Measurements from ENCODE around the gene KRT10.
"Not testable (repeated sequence)": the region's sequence is repeated elsewhere in the genome, so short reads cannot be mapped to it uniquely, and the experiment has no call there.

KRT10 gene

GRCh38 chr17:40822132-40822812, at the start of gene KRT10:
Gene KRT10 (minus strand): TSS chr17:40822614. CDS start chr17:40822585, 29 bp downstream.
- DNase-seq: no peak

GRCh38 chr17:40871316-40871715, 48.9 kb upstream of the KRT10 start:
- no peak for DNase-seq

- no peak for DNase-seq
Measured at GRCh38 chr17:40870136-40870535, 47.7 kb upstream of the KRT10 start.

- DNase-seq: no peak
Measured at GRCh38 chr17:40866838-40867237, 44.4 kb upstream of the KRT10 start, which contains the start of gene KRT12. Gene KRT12 (minus strand): TSS chr17:40867223. CDS start chr17:40867186, 37 bp downstream.

- DNase-seq: no peak
Measured at GRCh38 chr17:40864661-40865390, 42.4 kb upstream of the KRT10 start.

DNA sequence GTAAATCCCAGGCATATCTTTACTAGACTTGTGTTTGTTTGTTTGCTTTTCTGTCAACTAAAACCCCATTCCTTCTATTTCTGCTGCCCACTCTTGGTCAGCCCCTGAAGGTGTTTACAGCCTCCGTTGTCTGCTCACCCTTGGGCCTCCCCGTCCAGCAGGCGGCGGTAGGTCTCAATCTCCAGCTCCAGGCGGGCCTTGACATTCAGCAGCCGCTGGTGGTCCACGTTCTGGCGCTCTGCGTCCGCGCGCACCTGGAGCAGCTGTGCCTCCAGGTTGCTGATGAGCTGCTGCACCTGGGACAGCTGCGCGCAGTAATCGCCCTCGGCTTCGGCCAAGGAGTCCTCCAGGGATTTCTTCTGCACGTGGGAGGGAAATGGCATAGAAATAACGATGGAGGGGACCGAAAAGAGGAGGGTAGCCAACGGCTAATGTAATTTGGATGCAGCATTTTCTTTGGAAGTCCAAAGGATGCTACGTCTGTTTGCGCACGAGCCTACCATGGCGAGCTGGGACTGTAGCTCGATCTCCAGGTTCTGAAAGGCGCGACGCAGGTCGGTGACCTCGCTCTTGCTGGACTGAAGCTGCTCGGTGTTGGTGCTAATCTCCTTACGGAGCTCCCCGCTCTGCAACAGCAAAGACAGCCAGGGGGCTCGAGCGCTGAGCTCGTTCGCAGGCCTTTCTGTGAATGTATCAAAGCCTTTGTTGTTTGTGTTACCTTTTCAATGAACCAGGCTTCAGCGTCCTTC, 40.7 kb upstream of the KRT10 start:
- no peak for DNase-seq

- no peak for DNase-seq
Measured at GRCh38 chr17:40859536-40859935, 37.1 kb upstream of the KRT10 start.

- DNase-seq: not testable (repeated sequence)
Measured at GRCh38 chr17:40858667-40859066, 36.3 kb upstream of the KRT10 start.

GRCh38 chr17:40857535-40857934, 35.1 kb upstream of the KRT10 start:
- DNase-seq: no peak

DNA sequence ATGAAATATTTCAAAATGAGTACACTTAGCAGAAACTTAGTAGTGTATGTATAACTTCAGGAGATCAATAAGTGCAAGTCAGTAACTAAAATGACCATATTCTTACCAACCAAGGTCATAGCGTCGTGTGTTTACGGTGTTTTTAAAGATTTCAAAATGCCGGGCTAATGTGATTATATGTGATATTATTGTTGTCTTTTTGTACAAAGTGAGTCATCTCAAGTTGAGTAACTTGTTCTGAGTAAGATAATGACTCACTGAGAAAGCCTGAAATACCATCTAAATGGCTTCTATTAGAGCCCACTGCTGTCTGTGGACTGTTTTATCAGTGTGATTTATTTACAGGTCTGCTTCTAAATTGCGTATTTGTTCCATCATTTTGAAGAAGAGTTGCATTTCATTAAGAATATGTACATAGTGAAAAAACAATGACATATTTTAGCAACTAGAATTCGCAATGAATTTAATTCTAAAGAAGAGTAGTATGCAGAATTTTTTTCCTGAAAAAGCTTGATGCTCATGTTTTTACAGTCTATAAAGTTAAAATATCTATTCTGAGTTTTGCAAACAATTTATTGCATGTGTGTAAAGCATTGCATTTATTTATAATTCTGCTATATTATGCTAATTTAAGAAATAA, 31.9 kb upstream of the KRT10 start:
- no peak for DNase-seq

DNA sequence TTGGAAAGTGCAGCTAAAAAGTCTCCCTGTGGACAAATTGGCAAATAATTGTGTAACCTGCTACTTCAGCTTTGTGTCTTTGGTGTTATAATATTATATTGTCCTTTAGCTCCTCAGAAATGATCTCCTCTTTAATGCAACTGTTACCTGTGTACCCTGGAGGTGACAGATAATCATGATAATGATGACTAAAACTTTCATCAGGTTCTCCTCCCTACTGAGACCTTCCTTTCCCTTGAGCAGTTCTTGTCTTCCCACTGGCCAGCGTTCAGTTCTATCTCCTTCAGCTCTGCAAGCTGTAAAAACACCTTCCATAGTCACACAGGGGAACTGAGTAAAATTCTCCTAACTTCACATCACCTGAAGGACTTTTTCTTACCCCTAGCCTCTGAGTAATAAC, 29.9 kb upstream of the KRT10 start:
- no peak for DNase-seq

DNA sequence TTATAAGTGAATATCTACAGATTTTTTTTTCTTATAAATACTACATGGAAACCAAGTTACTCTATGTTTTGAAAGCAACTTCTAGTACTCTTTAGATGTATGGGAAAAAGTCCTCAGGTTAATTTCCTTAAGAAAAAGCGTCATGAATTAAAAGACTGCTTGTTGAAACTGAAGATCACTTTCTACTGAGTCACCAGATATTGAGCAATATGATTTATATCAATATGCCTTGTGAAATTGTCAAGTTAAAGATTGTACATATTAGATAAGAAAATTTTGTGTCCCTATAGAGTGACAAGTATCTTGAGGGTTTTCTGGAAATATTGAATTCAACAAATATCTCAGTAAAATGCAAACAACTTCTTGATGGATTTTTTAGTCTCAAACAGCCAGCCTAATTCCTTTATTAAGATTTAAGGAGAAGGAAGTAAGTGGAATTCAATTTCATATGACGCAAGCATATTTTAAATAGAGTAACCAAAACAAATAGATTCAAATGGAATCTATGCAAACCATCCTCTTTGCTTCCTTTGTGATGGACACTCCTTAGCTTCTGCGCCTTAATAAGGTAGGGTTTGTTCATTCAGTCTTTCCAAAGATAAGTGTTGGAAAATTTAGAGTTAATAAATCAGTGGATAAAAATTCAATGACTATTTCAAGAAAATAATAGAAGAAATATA, 28.0 kb upstream of the KRT10 start:
- no peak for DNase-seq

DNA sequence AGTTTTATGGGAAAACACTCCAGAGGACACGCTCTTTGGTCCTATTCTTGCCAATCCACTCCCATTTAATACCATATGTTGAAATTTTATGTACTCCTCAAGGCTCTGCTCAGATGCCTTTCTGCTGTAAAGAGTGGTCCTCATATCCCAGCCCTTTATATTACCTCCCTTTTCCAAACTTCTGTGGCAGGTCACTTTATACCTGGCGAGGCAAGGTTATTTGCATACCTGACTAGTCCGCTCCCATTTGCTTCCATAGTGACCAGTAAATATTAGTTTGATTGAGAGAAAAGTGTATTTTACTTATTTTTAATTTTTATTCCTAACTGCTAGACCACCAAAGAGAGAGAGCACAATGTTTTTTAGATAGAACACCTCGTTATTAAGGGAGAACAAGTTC, 27.3 kb upstream of the KRT10 start:
- no peak for DNase-seq

DNA sequence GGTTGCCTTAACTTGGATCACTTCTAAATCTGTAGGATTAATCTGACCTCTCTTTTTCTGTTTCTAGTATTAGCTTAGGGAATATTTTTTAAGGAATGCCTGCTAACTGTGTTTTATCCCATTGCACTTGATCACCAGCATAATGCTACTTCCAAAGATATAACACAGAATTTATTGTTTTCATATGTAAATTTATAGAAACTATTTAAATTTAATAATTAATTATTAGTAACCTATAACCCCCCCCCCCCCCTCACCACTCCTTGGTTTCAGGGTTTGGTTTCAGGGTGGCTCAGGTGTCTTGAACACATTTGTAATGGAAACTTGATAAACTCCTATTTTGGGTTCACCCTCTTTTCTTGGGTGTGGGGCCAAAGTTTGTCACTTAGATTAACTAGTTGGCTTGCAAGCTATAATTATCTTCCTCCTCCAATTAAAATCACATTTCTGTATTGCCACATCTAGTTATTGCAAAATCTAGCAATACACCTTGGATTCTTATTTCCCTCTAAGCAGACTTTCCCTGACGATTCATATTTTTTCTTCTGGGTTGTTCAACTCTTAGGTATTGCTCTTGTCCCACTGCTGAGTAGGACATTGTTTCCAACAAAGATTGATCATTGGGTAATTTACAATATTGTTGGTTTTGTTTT, 26.3 kb upstream of the KRT10 start:
- DNase-seq: no peak

DNA sequence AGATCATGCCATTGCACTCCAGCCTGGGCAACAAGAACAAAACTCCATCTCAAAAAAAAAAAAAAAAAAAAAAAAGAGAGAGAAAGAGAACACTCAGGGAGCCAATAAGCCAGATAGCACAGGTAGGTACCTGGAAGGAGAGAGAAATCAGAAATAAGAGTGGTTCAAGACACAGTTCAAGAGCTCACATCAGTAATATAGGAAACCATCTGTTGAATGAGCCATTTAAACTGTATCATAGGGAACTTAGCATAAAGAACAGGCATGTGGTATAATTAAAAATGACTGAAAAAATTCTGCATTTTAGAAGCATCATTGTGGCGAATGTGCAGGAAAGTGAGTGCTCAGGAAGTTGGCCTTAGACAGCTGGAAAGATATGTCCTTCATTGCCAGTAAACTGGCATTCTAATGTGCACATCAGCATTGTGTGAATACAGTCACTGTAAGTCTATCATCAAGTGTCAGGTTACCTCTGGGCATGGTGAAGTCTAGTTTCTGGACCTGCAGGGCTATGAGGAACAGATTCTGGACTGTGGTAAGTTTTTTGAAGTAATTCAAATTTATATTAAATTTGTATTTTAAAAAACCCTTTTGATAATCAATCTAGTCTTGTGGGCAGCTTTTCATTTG, 24.2 kb upstream of the KRT10 start:
- DNase-seq: no peak

GRCh38 chr17:40844671-40845107, 22.3 kb upstream of the KRT10 start:
- no peak for DNase-seq

DNA sequence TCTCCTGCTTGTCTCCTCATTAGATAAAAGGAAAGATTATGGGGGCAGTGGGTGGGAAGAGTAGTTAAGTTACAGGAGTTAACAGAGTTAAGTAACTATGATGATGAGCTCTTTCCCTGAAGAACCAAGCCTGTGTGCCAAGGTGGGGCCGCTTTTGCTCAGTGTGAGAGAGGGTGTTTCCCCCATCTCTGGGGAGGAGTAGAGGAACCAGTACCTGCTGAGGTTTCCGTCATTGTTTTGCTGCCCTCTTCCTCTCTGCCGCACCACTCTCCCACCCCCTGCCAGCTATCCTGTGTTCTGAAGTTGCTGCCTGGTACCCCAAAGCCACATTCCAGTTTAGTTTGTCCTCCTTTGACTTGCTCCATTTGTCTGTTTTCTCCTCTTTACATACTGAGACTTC, 20.8 kb upstream of the KRT10 start:
- DNase-seq: no peak

- no peak for DNase-seq
Measured at GRCh38 chr17:40841246-40841645, 18.8 kb upstream of the KRT10 start.

GRCh38 chr17:40839194-40839593, 16.8 kb upstream of the KRT10 start:
- DNase-seq: no peak

GRCh38 chr17:40836020-40836419, 13.6 kb upstream of the KRT10 start:
- no peak for DNase-seq

- no peak for DNase-seq
Measured at GRCh38 chr17:40833882-40834281, 11.5 kb upstream of the KRT10 start.

Measured in C1 segment of cervical spinal cord (tissue), 14 donors.